Coronary artery (tissue), 2 donors: ENCODE results near the gene CEP41.

Experiments used
- DNase-seq: peaks from one replicate; pipeline ENCODE4 v3.0.0-alpha.2; 2017; ENCODE audit warnings: low spot score
- H3K27ac ChIP-seq, 2 donors: fragments of 200-600 bp; sonication (generic); one replicate each; pipeline ENCODE4 v1.5.1; 2016 to 2019
- H3K4me3 ChIP-seq: fragments of 200-600 bp; sonication (generic); 2 replicates; pipeline ENCODE4 v1.5.1; 2016; ENCODE audit warnings: mild to moderate bottlenecking, moderate library complexity
- CTCF ChIP-seq: fragments of 200-600 bp; sonication (generic); IDR thresholded peaks from one replicate; pipeline ENCODE4 v1.5.1; 2019; ENCODE audit warnings: antibody characterized with exemption

Gene CEP41

GRCh38 chr7:130363026-130363847 lies 77.6 kb downstream of the CEP41 start:
- TF ChIP-seq CTCF, result no peak
- H3K4me3 ChIP-seq, result no peak overlapping the region
- peak overlapping the region in 1 of 2 donors; percentile 66 for H3K27ac ChIP-seq
- DNase-seq, result no peak

GRCh38 chr7:130362251-130362816 lies 78.5 kb downstream of the CEP41 start:
- TF ChIP-seq CTCF, result no peak
- H3K4me3 ChIP-seq, result no peak overlapping the region
- no peak for DNase-seq
- H3K27ac ChIP-seq, result no peak overlapping the region

- DNase-seq, result no peak
- no peak for TF ChIP-seq CTCF
- Histone ChIP-seq H3K27ac (no peak overlapping the region), H3K4me3 (no peak overlapping the region)
These were observed 79.1 kb downstream of the CEP41 start for GRCh38 chr7:130361681-130362080.

GRCh38 chr7:130360518-130360917 lies 80.3 kb downstream of the CEP41 start:
- no peak overlapping the region for H3K4me3 ChIP-seq
- DNase-seq, result no peak
- no peak for TF ChIP-seq CTCF

GRCh38 chr7:130359276-130359857 lies 81.4 kb downstream of the CEP41 start:
- peak; percentile 28 for DNase-seq
- TF ChIP-seq CTCF, result no peak
- H3K4me3 ChIP-seq, result no peak overlapping the region
- H3K27ac ChIP-seq, result no peak overlapping the region

More at GRCh38 chr7:130360518-130360917, 80.3 kb downstream of the CEP41 start:
- no peak overlapping the region for H3K27ac ChIP-seq

- TF ChIP-seq CTCF, result no peak
- H3K27ac ChIP-seq, result no peak overlapping the region
- no peak overlapping the region for H3K4me3 ChIP-seq
- DNase-seq, result peak; percentile 50
These were observed 82.3 kb downstream of the CEP41 start for GRCh38 chr7:130358471-130358870.
